22Rv1 (cell line): ENCODE measurements around the gene CYB561D2.

Source experiments
- CTCF ChIP-seq: fragments of 450-650 bp; IDR thresholded peaks from 2 replicates; pipeline ENCODE4 v1.5.1; 2017; ENCODE audit warnings: mild to moderate bottlenecking
- ZFX ChIP-seq: fragments of 450-650 bp; IDR thresholded peaks from 2 replicates; pipeline ENCODE4 v1.6.1; 2017; ENCODE audit warnings: antibody characterized with exemption, borderline replicate concordance

- TF ChIP-seq CTCF = no peak
- TF ChIP-seq ZFX = no peak
These were observed 31.3 kb upstream of the CYB561D2 start for GRCh38 chr3:50319181-50319893.
